22Rv1 (cell line): ENCODE measurements around the gene ABCC9.

Experiments used
- CTCF ChIP-seq: fragments of 450-650 bp; IDR thresholded peaks from 2 replicates; pipeline ENCODE4 v1.5.1; 2017; ENCODE audit warnings: mild to moderate bottlenecking
- ZFX ChIP-seq: fragments of 450-650 bp; IDR thresholded peaks from 2 replicates; pipeline ENCODE4 v1.6.1; 2017; ENCODE audit warnings: antibody characterized with exemption, borderline replicate concordance

- TF ChIP-seq CTCF (no peak), ZFX (no peak)
Measured at GRCh38 chr12:21831791-21832344, 109.4 kb downstream of the ABCC9 start.
